ENCODE results near the gene PPP1R8.
"Not testable (repeated sequence)": the region's sequence is repeated elsewhere in the genome, so short reads cannot be mapped to it uniquely, and the experiment has no call there.

PPP1R8 gene

DNA sequence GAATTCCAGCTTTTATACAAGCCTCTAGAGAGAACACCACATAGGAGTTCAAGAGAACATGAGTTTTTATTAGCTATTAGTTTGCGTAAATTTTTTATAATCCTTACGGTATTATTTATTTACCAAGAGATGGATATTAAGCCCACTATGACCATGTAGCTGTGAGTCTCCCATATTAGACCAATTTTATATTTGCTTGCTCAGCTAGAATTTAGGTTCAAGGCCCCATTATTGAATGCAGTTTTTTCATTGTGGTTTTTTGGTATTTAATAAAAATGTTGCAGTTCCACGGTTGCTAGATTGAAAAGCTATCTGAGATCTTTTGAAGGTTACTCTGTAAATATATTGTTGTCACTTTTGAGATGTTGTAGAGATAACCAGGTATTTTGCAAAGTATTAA, 2.9 kb downstream of the PPP1R8 start:
- no peak overlapping the region for H3K4me3 ChIP-seq (ENCODE audit: low read length)
- TF ChIP-seq CTCF (conservative IDR thresholded peaks at IDR 0.05; ENCODE audit: low read length) = no peak
- DNase-seq (ENCODE audit: low read depth) = no peak

GRCh38 chr1:27835046-27835445, 4.5 kb downstream of the PPP1R8 start:
- TF ChIP-seq CTCF (conservative IDR thresholded peaks at IDR 0.05; ENCODE audit: low read length) = no peak
- no peak overlapping the region for H3K4me3 ChIP-seq (ENCODE audit: low read length)
- no peak for DNase-seq (ENCODE audit: low read depth)

GRCh38 chr1:27835501-27835900, 4.9 kb downstream of the PPP1R8 start:
- no peak for TF ChIP-seq CTCF (conservative IDR thresholded peaks at IDR 0.05; ENCODE audit: low read length)
- DNase-seq (ENCODE audit: low read depth) = no peak

GRCh38 chr1:27849951-27850350, 19.4 kb downstream of the PPP1R8 start:
- no peak for TF ChIP-seq CTCF (conservative IDR thresholded peaks at IDR 0.05; ENCODE audit: low read length)
- no peak for DNase-seq (ENCODE audit: low read depth)
- no peak overlapping the region for H3K4me3 ChIP-seq (ENCODE audit: low read length)

More at GRCh38 chr1:27835501-27835900, 4.9 kb downstream of the PPP1R8 start:
- H3K4me3 ChIP-seq (ENCODE audit: low read length) = no peak overlapping the region

DNA sequence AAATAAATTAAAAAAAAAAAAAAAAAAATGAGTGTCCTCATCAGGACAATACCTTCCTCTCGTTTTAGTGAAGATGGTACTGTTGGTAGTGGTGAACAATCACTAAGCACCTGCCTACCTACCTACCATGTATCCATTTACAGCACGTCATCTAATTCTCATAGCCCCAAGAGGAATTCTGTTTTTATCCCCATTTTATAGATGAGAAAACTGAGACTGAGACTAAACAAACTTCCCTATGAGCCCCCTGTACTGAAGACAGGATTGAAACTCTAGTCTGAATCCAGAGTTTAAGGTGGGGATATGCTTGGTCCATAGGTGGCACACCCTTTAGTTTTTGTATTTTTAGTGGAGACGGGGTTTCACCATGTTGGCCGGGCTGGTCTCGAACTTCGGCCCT, 24.5 kb downstream of the PPP1R8 start:
- no peak for TF ChIP-seq CTCF (conservative IDR thresholded peaks at IDR 0.05; ENCODE audit: low read length)
- H3K4me3 ChIP-seq (ENCODE audit: low read length) = no peak overlapping the region
- DNase-seq (ENCODE audit: low read depth) = no peak

- no peak for TF ChIP-seq CTCF (conservative IDR thresholded peaks at IDR 0.05; ENCODE audit: low read length)
- DNase-seq (ENCODE audit: low read depth) = no peak
- no peak overlapping the region for H3K4me3 ChIP-seq (ENCODE audit: low read length)
These were observed 26.2 kb downstream of the PPP1R8 start for GRCh38 chr1:27856561-27857343.

- DNase-seq (ENCODE audit: low read depth); H3K4me3 ChIP-seq (ENCODE audit: low read length): not testable (repeated sequence)
These were observed 27.0 kb downstream of the PPP1R8 start for GRCh38 chr1:27857552-27857951.

Data from AG10803 (cell line).